ENCODE measurements around the gene STIM1. TPM values are rescaled to one million over a fixed set of nuclear protein-coding genes. Genes with fewer than 3 reads are reported as not detected.

STIM1 gene
- total and polyA plus RNA-seq, 10 of the 15 experiments (the other 5 are each of a cell fraction or from before 2014, with no cell fraction given) = 8.6 to 57.7 (median 29.3) TPM

GRCh38 chr11:3964056-3964455 is 108.6 kb downstream of the STIM1 start:
- in situ Hi-C loops (cut with MboI) = no loop called here
- ChIA-PET RAD21 (ENCODE audit: unreplicated experiment) (no interaction called here), CTCF (no interaction called here), SMC1A (ENCODE audit: uncharacterized antibody, unreplicated experiment) (no interaction called here), POLR2A (no interaction called here)
- Histone ChIP-seq H3K9ac (ENCODE audit: control insufficient read depth, insufficient read depth, low read length) (no peak overlapping the region), H2AFZ (ENCODE audit: control insufficient read depth, low read depth, low read length) (no peak overlapping the region), H3K4me1 (ENCODE audit: control insufficient read depth, insufficient read depth, low read length) (peaks cover 3% of the 10 kb centered on the region; the same call in 1 of the 2 replicates), H3K9me3 (replicated peaks; ENCODE audit: control insufficient read depth, insufficient read depth, low read length) (no peaks in the 10 kb centered on the region), H3K79me2 (ENCODE audit: control insufficient read depth, insufficient read depth, low read length) (peaks cover 6% of the 10 kb centered on the region), H3K36me3 (ENCODE audit: control insufficient read depth in 2 of 2, insufficient read depth in 2 of 2, low read length in 1 of 2) (peaks cover 3 to 6% of the 10 kb centered on the region in 2 experiments; a peak in 3 of 4 replicates), H4K20me1 (ENCODE audit: control insufficient read depth, insufficient read depth) (no peaks in the 10 kb centered on the region), H3K27ac (ENCODE audit: control insufficient read depth, insufficient read depth) (no peak overlapping the region), H3K4me2 (ENCODE audit: control insufficient read depth, insufficient read depth) (no peak overlapping the region), H3K4me3 (no peak overlapping the region), H3K27me3 (replicated peaks in 1 of 2; ENCODE audit: control insufficient read depth in 2 of 2, insufficient read depth in 2 of 2, low read length in 1 of 2) (no peaks in the 10 kb centered on the region)
- ATAC-seq (no peak), FAIRE-seq (no peak), DNase-seq (ENCODE audit: low read depth, low spot score) (no peak)
- 97% methylated on average over 2 of the region's 2 CpGs for WGBS (ENCODE audit: insufficient coverage, insufficient replicate concordance, low lambda C conversion rate, missing lambda C conversion rate)
- TF ChIP-seq, protein P1, sequence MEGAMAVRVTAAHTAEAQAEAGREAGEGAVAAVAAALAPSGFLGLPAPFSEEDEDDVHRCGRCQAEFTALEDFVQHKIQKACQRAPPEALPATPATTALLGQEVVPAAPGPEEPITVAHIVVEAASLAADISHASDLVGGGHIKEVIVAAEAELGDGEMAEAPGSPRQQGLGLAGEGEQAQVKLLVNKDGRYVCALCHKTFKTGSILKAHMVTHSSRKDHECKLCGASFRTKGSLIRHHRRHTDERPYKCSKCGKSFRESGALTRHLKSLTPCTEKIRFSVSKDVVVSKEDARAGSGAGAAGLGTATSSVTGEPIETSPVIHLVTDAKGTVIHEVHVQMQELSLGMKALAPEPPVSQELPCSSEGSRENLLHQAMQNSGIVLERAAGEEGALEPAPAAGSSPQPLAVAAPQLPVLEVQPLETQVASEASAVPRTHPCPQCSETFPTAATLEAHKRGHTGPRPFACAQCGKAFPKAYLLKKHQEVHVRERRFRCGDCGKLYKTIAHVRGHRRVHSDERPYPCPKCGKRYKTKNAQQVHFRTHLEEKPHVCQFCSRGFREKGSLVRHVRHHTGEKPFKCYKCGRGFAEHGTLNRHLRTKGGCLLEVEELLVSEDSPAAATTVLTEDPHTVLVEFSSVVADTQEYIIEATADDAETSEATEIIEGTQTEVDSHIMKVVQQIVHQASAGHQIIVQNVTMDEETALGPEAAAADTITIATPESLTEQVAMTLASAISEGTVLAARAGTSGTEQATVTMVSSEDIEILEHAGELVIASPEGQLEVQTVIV (IDR thresholded peaks at IDR 0.05; ENCODE audit: borderline replicate concordance, partially characterized antibody) = no peak
- no peak for TF ChIP-seq DPF2 (IDR thresholded peaks at IDR 0.05)
- no peak for TF ChIP-seq SREBF2 (IDR thresholded peaks at IDR 0.05; ENCODE audit: low read length)
- no TSS peak for BruUV-seq (replicated peaks)
- intact Hi-C loops (cut with micrococcal nuclease; ENCODE audit: unreplicated experiment) = no loop called here

DNA sequence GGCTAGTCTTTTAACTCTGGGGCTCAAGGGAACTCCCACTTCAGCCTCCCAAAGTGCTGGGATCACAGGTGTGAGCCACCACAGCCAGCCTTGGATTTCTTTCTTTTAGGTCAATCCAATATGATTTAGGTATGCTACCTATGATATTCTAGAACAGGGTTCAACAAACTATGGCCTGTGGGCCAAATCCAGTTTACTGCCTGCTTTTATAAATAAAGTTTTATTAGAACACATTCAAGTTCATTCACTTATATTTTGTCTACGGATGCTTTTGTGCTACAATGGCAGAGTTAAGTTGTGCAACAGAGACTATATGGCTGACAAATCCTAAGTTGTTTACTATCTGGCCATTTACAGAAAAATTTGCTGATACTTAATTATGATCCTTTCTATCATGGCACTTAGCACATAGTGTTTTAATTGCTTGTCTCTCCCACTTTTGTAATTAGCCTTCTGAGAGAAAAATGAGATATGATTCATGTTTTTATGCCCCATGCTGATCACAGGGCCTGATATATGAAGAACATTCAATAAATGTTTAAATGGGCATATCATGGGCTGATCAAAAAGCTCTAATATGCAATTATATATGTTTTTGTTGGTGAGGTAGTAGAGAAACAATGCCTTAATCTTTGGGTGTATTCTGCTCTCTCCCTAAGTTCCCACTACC is 109.6 kb downstream of the STIM1 start:
- ChIA-PET CTCF (interaction anchor here (1.4 kb wide), 1 partner anchor 110 kb away, joined by 5 read pairs; the partner anchor contains the start of gene STIM1), SMC1A (ENCODE audit: uncharacterized antibody, unreplicated experiment) (interaction anchor here (1.5 kb wide), 1 partner anchor 15 kb away, joined by 5 read pairs; no protein-coding TSS in a partner anchor), RAD21 (ENCODE audit: unreplicated experiment) (no interaction called here), POLR2A (no interaction called here)
- TF ChIP-seq TBL1XR1 (IDR thresholded peaks at IDR 0.05; ENCODE audit: low read depth, low read length) (no peak), BHLHE40 (IDR thresholded peaks at IDR 0.05; ENCODE audit: borderline replicate concordance in 1 of 2, low read depth in 2 of 2, low read length in 1 of 2) (no peak), ZBTB40 (IDR thresholded peaks at IDR 0.05; ENCODE audit: borderline replicate concordance) (peak; percentile 81)
- in situ Hi-C loops (cut with MboI) (no loop called here), intact Hi-C loops (cut with micrococcal nuclease; ENCODE audit: unreplicated experiment) (no loop called here)
- Histone ChIP-seq H3K27ac (ENCODE audit: control insufficient read depth, insufficient read depth) (no peak overlapping the region), H3K79me2 (ENCODE audit: control insufficient read depth, insufficient read depth, low read length) (peaks cover 6% of the 10 kb centered on the region), H3K4me3 (no peak overlapping the region), H2AFZ (ENCODE audit: control insufficient read depth, low read depth, low read length) (no peak overlapping the region), H3K36me3 (ENCODE audit: control insufficient read depth in 2 of 2, insufficient read depth in 2 of 2, low read length in 1 of 2) (peaks cover 4 to 8% of the 10 kb centered on the region in 2 experiments; a peak in 3 of 4 replicates), H3K9ac (ENCODE audit: control insufficient read depth, insufficient read depth, low read length) (no peak overlapping the region), H4K20me1 (ENCODE audit: control insufficient read depth, insufficient read depth) (no peaks in the 10 kb centered on the region), H3K9me3 (replicated peaks; ENCODE audit: control insufficient read depth, insufficient read depth, low read length) (no peaks in the 10 kb centered on the region), H3K27me3 (replicated peaks in 1 of 2; ENCODE audit: control insufficient read depth in 2 of 2, insufficient read depth in 2 of 2, low read length in 1 of 2) (no peaks in the 10 kb centered on the region), H3K4me1 (ENCODE audit: control insufficient read depth, insufficient read depth, low read length) (peaks cover 4% of the 10 kb centered on the region; the same call in 1 of the 2 replicates), H3K4me2 (ENCODE audit: control insufficient read depth, insufficient read depth) (no peak overlapping the region)
- BruUV-seq (replicated peaks) = no TSS peak
- 100% methylated on average over 1 of the region's 1 CpG for WGBS (ENCODE audit: insufficient coverage, insufficient replicate concordance, low lambda C conversion rate, missing lambda C conversion rate)
- ATAC-seq (no peak), FAIRE-seq (no peak), DNase-seq (ENCODE audit: low read depth, low spot score) (no peak)

Data from GM12878 (cell line).